Heart right ventricle (tissue), 16 donors: ENCODE measurements around the gene FAM83G. TPM values are rescaled to one million over a fixed set of nuclear protein-coding genes. Genes with fewer than 3 reads are reported as not detected.

ENCODE experiments used
- ATAC-seq, 8 donors: fragments of 200-7000 bp; cut with Tn5 transposase; one replicate each; pipeline ENCODE4 v1.9.1; 2020; ENCODE audit warnings: mild to moderate bottlenecking in 8 of 8, moderate library complexity in 8 of 8, moderate number of reproducible peaks in 1 of 8
- DNase-seq, 2 donors: peaks; one replicate each; pipeline ENCODE4 v3.0.0-alpha.2; 2020
- H3K27ac ChIP-seq, 10 donors: fragments of 200-600 bp; sonication (generic) in 2 of 10; one replicate each; pipeline versions ENCODE4 v1.5.0 to v1.8.0; 2020 to 2022; ENCODE audit warnings: mild to moderate bottlenecking in 3 of 10
- H3K27me3 ChIP-seq, 7 donors: fragments of 200-600 bp; one replicate each; pipeline ENCODE4 v1.8.0; 2021 to 2022; ENCODE audit warnings: mild to moderate bottlenecking in 2 of 7
- H3K36me3 ChIP-seq, 9 donors: fragments of 200-600 bp; sonication (generic) in 1 of 9; one replicate each; pipeline versions ENCODE4 v1.5.0 to v1.8.0; 2020 to 2022; ENCODE audit warnings: mild to moderate bottlenecking in 2 of 9
- H3K4me1 ChIP-seq, 9 donors: fragments of 200-600 bp; sonication (generic) in 1 of 9; one replicate each; pipeline versions ENCODE4 v1.5.0 to v1.8.0; 2020 to 2022; ENCODE audit warnings: mild to moderate bottlenecking in 4 of 9
- H3K4me3 ChIP-seq, 10 donors: fragments of 200-600 bp; sonication (generic) in 2 of 10; one replicate each; pipeline versions ENCODE4 v1.5.0 to v1.8.0; 2020 to 2022; ENCODE audit warnings: mild to moderate bottlenecking in 7 of 10, moderate library complexity in 2 of 10
- H3K9me3 ChIP-seq, 11 donors: fragments of 200-600 bp in 10 of 11; sonication (generic) in 2 of 11; one replicate each; pipeline versions ENCODE4 v1.5.0 to v1.8.0; 2013 to 2022; ENCODE audit warnings: mild to moderate bottlenecking in 2 of 11, control low read depth in 1 of 11, moderate library complexity in 1 of 11
- WGBS, 2 donors: extraction: QIAGEN DNeasy Blood & Tissue Kit; methylation state at CpG; one replicate each; pipeline ENCODE4 v1.1.7; 2013; ENCODE audit warnings: inconsistent platforms in 1 of 2; 5-methylcytosine and 5-hydroxymethylcytosine counted together
- intact Hi-C, 10 donors: fragments of 100-400 bp; cut with DNase I; formaldehyde crosslinking; loops; one replicate each; pipeline versions ENCODE4 v1.11.1 to v1.14.2; 2022
- polyA plus RNA-seq, 2 donors: library from polyadenylated mRNA; stranded (reverse); fragments of 200-250 nt; gene quantifications; one replicate each; pipeline ENCODE4 v1.2.3, GENCODE V29; 2013
- total RNA-seq, 10 donors: library from RNA; stranded (reverse); fragmentation: NEBNext Ultra II Directional in 3 of 10; extraction: Animal tissue kit (Norgen Biotek cat#: 25700) in 3 of 10; gene quantifications; one replicate each; pipeline versions ENCODE4 v1.2.1 to v1.2.4, GENCODE V29; 2021 to 2023
- TF ChIP-seq, protein P1 (sequence below), 9 donors: fragments of 200-600 bp; sonication (generic) in 2 of 9; IDR thresholded peaks; one replicate each; pipeline versions ENCODE4 v1.5.0 to v1.8.0; 2021 to 2022; ENCODE audit warnings: antibody characterized with exemption in 9 of 9, mild to moderate bottlenecking in 5 of 9, moderate library complexity in 1 of 9
- donor health status: Arrhythmogenic right ventricular cardiomyopathy.
- donor health status: ischemic (EF 13 %, LVEDD 7.1; RV severe dilation, severe dysfunction).
- donor health status: healthy with polysubstance abuse.
- donor health status: DM: no; HTN: yes; CAD: no.
- donor health status: DM: no; HTN: no; CAD: no.
- donor health status: ischemic (EF 25% LVEDD 6.9; RV normal size, moderate dysfunction).
- donor health status: ischemic (EF 25% LVEDD 5.7; RV mildly dilated, moderate dysfunction).
- donor health status: healthy.
- donor health status: DM: yes; HTN: yes; CAD: no.
- donor health status: Ischemic cardiomyopathy.
- donor health status: ischemic (EF 35%, LVEDD 5.7; RV mildly dilated, moderate dysfunction).
- donor health status: nonischemic (EF 11% LVEDD 7.7; RV severe dilation, severe dysfunction).
- donor health status: DM: yes; HTN: yes; CAD: no.
- donor health status: PGD.
- donor health status: ischemic (EF 29% LVEDD 5.4; RV normal size, mild dysfunction).
- donor health status: nonischemic (EF 23%, LVEDD 6.1; RV moderate dilation, normal function).

The FAM83G gene
- total and polyA plus RNA-seq, 12 donors = 0.96 to 5.5 (median 1.7) TPM

DNA sequence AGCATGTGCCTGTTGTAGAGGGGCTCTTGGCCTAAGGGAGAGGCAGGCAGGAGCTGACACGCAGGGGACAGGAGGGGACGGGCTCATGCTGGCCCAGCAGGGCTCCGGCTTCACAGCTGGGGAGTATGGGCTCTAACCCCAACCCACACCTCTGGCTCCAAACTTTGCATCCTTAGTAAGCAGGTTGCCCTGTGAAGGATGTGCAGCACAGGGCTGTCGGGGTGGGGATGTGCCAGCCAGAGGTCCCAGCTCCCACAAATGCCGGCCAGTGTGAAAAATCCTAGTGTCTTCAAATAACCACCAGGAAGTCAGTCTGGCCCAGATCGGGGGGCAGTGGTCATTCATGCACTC is 14.0 kb upstream of the FAM83G start:
- no peak overlapping the region for H3K27ac ChIP-seq
- no peak for DNase-seq
- WGBS, 2 donors = 82 to 87% methylated on average over 6 of the region's 6 CpGs
- H3K27me3 ChIP-seq = peaks cover 0 to 8% (median 0%) of the 10 kb centered on the region in 7 donors
- peaks cover 0 to 5% (median 0%) of the 10 kb centered on the region in 9 donors for H3K36me3 ChIP-seq
- intact Hi-C loops = no loop called here
- no peak overlapping the region for H3K4me3 ChIP-seq
- H3K9me3 ChIP-seq = no peaks in the 10 kb centered on the region
- H3K4me1 ChIP-seq = no peaks in the 10 kb centered on the region
- no peak for ATAC-seq
- TF ChIP-seq, protein P1, sequence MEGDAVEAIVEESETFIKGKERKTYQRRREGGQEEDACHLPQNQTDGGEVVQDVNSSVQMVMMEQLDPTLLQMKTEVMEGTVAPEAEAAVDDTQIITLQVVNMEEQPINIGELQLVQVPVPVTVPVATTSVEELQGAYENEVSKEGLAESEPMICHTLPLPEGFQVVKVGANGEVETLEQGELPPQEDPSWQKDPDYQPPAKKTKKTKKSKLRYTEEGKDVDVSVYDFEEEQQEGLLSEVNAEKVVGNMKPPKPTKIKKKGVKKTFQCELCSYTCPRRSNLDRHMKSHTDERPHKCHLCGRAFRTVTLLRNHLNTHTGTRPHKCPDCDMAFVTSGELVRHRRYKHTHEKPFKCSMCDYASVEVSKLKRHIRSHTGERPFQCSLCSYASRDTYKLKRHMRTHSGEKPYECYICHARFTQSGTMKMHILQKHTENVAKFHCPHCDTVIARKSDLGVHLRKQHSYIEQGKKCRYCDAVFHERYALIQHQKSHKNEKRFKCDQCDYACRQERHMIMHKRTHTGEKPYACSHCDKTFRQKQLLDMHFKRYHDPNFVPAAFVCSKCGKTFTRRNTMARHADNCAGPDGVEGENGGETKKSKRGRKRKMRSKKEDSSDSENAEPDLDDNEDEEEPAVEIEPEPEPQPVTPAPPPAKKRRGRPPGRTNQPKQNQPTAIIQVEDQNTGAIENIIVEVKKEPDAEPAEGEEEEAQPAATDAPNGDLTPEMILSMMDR (IDR thresholded peaks at IDR 0.05) = no peak

DNA sequence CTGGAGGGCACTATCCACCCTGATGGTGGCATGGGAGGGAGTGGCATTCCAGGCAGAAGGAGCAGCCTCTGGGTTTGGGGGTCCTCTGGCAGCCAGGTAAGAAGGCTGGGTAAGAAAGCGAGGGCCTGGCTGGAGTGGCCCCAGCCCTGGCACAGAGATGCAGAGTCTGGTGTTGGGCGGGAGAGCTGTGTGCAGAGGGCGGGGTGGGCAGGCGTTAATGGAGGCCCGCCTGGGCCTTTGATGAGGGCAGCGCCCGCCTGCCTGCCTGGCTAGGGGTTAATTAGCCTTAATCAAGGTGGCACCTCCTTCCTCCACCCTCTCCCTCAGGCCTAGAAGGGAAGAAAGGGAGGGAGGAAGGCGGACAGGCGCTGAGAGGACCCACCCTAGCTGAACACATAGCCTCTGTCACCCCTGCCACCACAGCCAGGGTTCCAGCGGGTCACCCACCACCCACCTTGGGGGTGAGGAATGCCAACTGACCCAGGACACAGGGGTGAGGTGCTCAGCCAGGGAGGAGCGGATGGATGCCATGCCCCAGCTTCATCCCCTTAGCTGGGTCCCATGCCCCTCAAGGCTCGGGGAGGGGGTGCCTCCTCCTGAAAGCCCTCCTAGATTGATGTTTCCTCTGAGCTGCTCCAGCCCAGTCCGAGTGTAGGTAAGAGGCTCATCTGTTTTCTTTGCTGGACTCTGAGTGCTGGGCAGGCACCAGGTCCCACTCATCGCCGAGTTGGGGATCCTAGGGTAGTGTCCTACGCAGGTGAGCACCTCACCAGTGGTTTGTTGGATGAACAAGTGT is 13.4 kb upstream of the FAM83G start:
- intact Hi-C loops = no loop called here
- Histone ChIP-seq H3K27me3 (peaks cover 0 to 8% (median 0%) of the 10 kb centered on the region in 7 donors), H3K27ac (no peak overlapping the region), H3K36me3 (peaks cover 0 to 5% (median 0%) of the 10 kb centered on the region in 9 donors), H3K9me3 (no peaks in the 10 kb centered on the region), H3K4me3 (no peak overlapping the region), H3K4me1 (no peaks in the 10 kb centered on the region)
- no peak for DNase-seq
- peak in 1 of 8 donors; percentile 8 for ATAC-seq
- TF ChIP-seq, protein P1 (IDR thresholded peaks at IDR 0.05) = no peak
- WGBS, 2 donors = 81 to 83% methylated on average over 16 of the region's 16 CpGs

DNA sequence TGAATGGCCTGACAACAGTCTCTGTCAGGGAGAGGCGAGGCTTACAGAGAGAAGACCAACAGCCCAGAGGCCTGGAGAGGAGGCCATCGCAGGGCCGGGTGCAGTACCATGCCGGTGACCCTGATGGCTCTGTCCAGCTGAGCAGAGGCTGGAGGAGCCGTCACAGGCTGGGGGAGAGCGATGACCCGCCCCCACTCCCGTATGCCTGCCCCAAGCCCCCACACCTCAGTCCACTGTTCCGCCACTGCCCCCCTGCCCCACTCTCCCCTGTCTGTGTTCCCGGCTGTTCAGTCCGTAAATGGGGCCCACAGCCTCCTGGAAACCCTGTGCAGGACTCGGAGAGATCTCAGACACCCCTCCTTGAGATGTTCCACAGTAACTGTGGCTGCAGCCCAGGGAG is 12.8 kb upstream of the FAM83G start:
- 75 to 79% methylated on average over 12 of the region's 12 CpGs for WGBS, 2 donors
- H3K9me3 ChIP-seq = no peaks in the 10 kb centered on the region
- H3K36me3 ChIP-seq = peaks cover 0 to 5% (median 0%) of the 10 kb centered on the region in 9 donors
- no peak overlapping the region for H3K4me3 ChIP-seq
- no peak overlapping the region for H3K27ac ChIP-seq
- no peak for DNase-seq
- H3K4me1 ChIP-seq = no peaks in the 10 kb centered on the region
- intact Hi-C loops = no loop called here
- H3K27me3 ChIP-seq = peaks cover 0 to 8% (median 0%) of the 10 kb centered on the region in 7 donors
- TF ChIP-seq, protein P1 (IDR thresholded peaks at IDR 0.05) = no peak
- ATAC-seq = no peak

DNA sequence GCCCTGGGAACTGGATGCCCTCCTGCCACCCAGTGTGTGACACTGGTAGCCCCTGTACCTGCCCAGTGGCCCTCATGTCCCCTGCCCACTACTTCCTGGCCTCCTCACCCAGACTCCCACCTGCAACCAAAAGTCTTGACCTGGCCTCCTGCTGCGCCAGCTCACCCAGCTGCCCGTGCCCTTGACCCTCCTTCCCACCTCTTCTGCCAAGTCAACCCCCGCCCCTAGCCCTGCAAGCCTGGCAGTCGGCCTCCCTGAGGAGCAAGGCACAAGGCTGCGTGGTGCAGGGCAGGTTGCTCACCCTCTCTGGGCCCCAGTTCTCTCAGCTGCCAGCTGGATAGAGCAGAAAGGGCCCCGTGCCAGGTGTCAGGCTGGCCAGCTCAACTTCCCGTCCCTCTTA is 12.3 kb upstream of the FAM83G start:
- 76 to 81% methylated on average over 7 of the region's 7 CpGs for WGBS, 2 donors
- Histone ChIP-seq H3K36me3 (peaks cover 0 to 5% (median 0%) of the 10 kb centered on the region in 9 donors), H3K9me3 (no peaks in the 10 kb centered on the region), H3K27me3 (peaks cover 0 to 8% (median 0%) of the 10 kb centered on the region in 7 donors), H3K27ac (no peak overlapping the region), H3K4me1 (no peaks in the 10 kb centered on the region), H3K4me3 (no peak overlapping the region)
- ATAC-seq = no peak
- TF ChIP-seq, protein P1 (IDR thresholded peaks at IDR 0.05) = no peak
- intact Hi-C loops = no loop called here
- no peak for DNase-seq
